HL-60 (cell line): Measurements from ENCODE around the gene UNC93A.
"Not testable (repeated sequence)": the region's sequence is repeated elsewhere in the genome, so short reads cannot be mapped to it uniquely, and the experiment has no call there.

Source experiments
- DNase-seq, 2 experiments: peaks; one replicate each; pipeline ENCODE4 v3.0.0-alpha.2; 2010 to 2020; ENCODE audit warnings: low read depth in 1 of 2, low spot score in 1 of 2
- H3K27ac ChIP-seq: fragments of 250-450 bp; sonication (Bioruptor Pico); replicated peaks from 2 replicates; pipeline ENCODE4 v1.5.1; 2020; ENCODE audit warnings: mild to moderate bottlenecking, moderate library complexity
- H3K27me3 ChIP-seq: fragments of 250-450 bp; sonication (Bioruptor Pico); 2 replicates; pipeline ENCODE4 v1.5.1; 2021; ENCODE audit warnings: mild to moderate bottlenecking, moderate library complexity; ENCODE audit not compliant: insufficient read depth, poor library complexity, severe bottlenecking
- H3K4me3 ChIP-seq: replicated peaks from 2 replicates; pipeline ENCODE4 v1.5.1; 2011; ENCODE audit warnings: mild to moderate bottlenecking, control low read depth, low read length; ENCODE audit not compliant: insufficient read depth
- GABPA ChIP-seq: IDR thresholded peaks from 2 replicates; pipeline ENCODE4 v1.6.1; 2012; ENCODE audit warnings: low read depth
- POLR2AphosphoS5 ChIP-seq: IDR thresholded peaks from 2 replicates; pipeline ENCODE4 v1.6.1; 2012; ENCODE audit warnings: low read depth
- SPI1 ChIP-seq: IDR thresholded peaks from 2 replicates; pipeline ENCODE4 v1.6.1; 2012; ENCODE audit warnings: low read depth, mild to moderate bottlenecking, borderline replicate concordance
- TF ChIP-seq, protein P1 (sequence below): IDR thresholded peaks from 2 replicates; pipeline ENCODE4 v1.6.1; 2012; ENCODE audit warnings: low read depth; ENCODE audit not compliant: insufficient replicate concordance
- TF ChIP-seq, protein P2 (sequence below): IDR thresholded peaks from one replicate; pipeline ENCODE4 v1.5.1; 2011; ENCODE audit warnings: low read length, control low read depth, inconsistent platforms; ENCODE audit not compliant: insufficient read depth

Gene UNC93A

DNA sequence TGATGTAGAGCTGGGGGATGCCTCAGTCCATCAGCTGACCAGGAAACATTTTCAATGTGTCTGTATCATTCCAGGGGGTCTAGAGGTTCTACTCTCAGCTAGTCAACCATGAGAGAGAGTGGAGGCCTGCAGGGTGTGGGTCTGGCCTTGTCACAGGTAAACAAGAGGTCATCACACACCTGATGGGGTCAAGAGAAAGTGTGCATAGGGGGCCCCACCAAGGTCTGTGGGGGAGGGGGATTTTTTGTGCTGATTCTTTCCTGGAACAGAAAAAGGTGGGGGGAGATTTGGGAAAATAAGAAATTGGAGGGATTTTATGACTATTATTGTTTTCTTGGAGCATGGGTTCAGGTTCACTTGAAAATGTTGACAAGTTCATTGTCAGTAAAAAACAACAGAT is 8.9 kb upstream of the UNC93A start:
- peaks cover 5% of the 10 kb centered on the region for H3K27me3 ChIP-seq
- H3K27ac ChIP-seq, result no peak overlapping the region
- TF ChIP-seq POLR2AphosphoS5 (no peak), SPI1 (no peak), GABPA (no peak)
- TF ChIP-seq, protein P1, sequence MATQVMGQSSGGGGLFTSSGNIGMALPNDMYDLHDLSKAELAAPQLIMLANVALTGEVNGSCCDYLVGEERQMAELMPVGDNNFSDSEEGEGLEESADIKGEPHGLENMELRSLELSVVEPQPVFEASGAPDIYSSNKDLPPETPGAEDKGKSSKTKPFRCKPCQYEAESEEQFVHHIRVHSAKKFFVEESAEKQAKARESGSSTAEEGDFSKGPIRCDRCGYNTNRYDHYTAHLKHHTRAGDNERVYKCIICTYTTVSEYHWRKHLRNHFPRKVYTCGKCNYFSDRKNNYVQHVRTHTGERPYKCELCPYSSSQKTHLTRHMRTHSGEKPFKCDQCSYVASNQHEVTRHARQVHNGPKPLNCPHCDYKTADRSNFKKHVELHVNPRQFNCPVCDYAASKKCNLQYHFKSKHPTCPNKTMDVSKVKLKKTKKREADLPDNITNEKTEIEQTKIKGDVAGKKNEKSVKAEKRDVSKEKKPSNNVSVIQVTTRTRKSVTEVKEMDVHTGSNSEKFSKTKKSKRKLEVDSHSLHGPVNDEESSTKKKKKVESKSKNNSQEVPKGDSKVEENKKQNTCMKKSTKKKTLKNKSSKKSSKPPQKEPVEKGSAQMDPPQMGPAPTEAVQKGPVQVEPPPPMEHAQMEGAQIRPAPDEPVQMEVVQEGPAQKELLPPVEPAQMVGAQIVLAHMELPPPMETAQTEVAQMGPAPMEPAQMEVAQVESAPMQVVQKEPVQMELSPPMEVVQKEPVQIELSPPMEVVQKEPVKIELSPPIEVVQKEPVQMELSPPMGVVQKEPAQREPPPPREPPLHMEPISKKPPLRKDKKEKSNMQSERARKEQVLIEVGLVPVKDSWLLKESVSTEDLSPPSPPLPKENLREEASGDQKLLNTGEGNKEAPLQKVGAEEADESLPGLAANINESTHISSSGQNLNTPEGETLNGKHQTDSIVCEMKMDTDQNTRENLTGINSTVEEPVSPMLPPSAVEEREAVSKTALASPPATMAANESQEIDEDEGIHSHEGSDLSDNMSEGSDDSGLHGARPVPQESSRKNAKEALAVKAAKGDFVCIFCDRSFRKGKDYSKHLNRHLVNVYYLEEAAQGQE, result no peak
- TF ChIP-seq, protein P2, sequence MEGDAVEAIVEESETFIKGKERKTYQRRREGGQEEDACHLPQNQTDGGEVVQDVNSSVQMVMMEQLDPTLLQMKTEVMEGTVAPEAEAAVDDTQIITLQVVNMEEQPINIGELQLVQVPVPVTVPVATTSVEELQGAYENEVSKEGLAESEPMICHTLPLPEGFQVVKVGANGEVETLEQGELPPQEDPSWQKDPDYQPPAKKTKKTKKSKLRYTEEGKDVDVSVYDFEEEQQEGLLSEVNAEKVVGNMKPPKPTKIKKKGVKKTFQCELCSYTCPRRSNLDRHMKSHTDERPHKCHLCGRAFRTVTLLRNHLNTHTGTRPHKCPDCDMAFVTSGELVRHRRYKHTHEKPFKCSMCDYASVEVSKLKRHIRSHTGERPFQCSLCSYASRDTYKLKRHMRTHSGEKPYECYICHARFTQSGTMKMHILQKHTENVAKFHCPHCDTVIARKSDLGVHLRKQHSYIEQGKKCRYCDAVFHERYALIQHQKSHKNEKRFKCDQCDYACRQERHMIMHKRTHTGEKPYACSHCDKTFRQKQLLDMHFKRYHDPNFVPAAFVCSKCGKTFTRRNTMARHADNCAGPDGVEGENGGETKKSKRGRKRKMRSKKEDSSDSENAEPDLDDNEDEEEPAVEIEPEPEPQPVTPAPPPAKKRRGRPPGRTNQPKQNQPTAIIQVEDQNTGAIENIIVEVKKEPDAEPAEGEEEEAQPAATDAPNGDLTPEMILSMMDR, result no peak
- no peak for DNase-seq
- no peak overlapping the region for H3K4me3 ChIP-seq

GRCh38 chr6:167284565-167284964 is 6.5 kb upstream of the UNC93A start:
- not testable (repeated sequence) for H3K4me3 ChIP-seq, DNase-seq, H3K27me3 ChIP-seq, H3K27ac ChIP-seq

- no peak for DNase-seq
- TF ChIP-seq, protein P2, result no peak
- no peak for TF ChIP-seq SPI1
- TF ChIP-seq POLR2AphosphoS5, result no peak
- no peak for TF ChIP-seq GABPA
- TF ChIP-seq, protein P1, result no peak
- Histone ChIP-seq H3K4me3 (no peak overlapping the region), H3K27me3 (no peaks in the 10 kb centered on the region), H3K27ac (no peak overlapping the region)
These were observed 5.9 kb upstream of the UNC93A start for GRCh38 chr6:167285077-167285770.

DNA sequence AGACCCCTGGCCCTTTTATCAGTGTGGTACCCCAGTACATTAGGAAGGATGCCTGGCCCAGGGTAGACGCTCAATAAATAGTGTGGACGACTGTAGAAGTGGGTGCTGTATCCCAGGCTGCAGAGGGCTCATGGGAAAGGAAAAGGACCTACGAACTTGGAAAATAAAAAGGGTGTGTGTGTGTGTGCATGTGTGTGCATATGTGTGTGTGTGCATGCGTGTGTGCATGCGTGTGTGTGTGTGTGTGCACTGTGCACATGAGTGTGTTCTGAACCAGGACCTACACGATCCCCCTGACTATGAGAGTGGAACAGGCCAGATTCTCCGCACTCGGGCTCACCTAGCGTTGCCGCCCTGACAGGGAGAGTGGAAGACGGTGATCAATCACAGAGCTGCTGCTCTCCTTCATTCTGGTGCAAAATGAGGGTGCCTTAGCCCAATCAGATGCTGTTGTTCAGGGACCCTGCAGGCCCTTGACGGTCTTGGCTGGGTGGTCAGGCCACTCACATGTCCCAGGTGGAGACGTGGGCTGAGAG is 3.5 kb upstream of the UNC93A start:
- TF ChIP-seq GABPA, result no peak
- no peak for TF ChIP-seq POLR2AphosphoS5
- TF ChIP-seq, protein P2, result no peak
- no peak for TF ChIP-seq SPI1
- TF ChIP-seq, protein P1, result no peak

More for the DNA sequence above, 3.5 kb upstream of the UNC93A start:
- no peak overlapping the region for H3K27ac ChIP-seq
- DNase-seq, result no peak
- H3K27me3 ChIP-seq, result peaks cover 4% of the 10 kb centered on the region
- no peak overlapping the region for H3K4me3 ChIP-seq
